ENCODE results near the gene SUSD1. TPM values are rescaled to one million over a fixed set of nuclear protein-coding genes. Genes with fewer than 3 reads are reported as not detected.

The SUSD1 gene
- total and polyA plus RNA-seq, 3 experiments from 2014 or later, result 5.0 to 18.1 (median 5.3) TPM

DNA sequence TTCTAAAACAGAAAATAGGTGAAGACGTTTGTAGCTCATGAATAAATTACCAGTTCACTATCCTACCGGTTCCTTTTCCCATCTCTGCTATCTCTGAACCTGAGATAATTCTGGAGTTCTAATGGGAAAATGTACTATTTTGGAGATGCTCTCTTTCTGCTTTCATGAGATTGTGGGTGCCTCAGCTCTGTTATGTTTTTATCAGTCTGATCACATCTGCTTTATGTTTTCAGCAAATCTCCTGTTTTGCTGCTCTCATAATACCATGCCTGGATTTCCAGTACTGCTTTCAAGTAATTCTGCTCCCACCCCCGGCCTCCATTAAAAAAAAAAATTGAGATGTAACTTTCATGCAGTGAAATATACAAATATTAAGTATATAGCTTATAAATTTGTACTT is 9.1 kb upstream of the SUSD1 start:
- H3K27ac ChIP-seq (ENCODE audit: low read depth, low read length), result no peak overlapping the region
- H3K36me3 ChIP-seq (ENCODE audit: insufficient read depth, low read length), result no peaks in the 10 kb centered on the region
- ChIA-PET POLR2A (no interaction called here), CTCF (interaction anchor here (0.8 to 1.2 kb wide), 2 partner anchors 8 to 153 kb away, joined by 3 read pairs; no protein-coding TSS in a partner anchor)
- H3K36me3 Mint-ChIP-seq, result no peaks in the 10 kb centered on the region
- H3K27ac Mint-ChIP-seq, result no peak overlapping the region
- no peak for DNase-seq
- no peak overlapping the region for H3K4me3 ChIP-seq (ENCODE audit: low read length)
- peaks cover 0 to 2% (median 0%) of the 10 kb centered on the region in 5 donors for H3K9me3 Mint-ChIP-seq
- H3K4me1 Mint-ChIP-seq, result peaks cover 19 to 31% (median 26%) of the 10 kb centered on the region in 3 donors
- H3K27me3 Mint-ChIP-seq, result peaks cover 0 to 2% of the 10 kb centered on the region in 2 donors
- H3K4me1 ChIP-seq (ENCODE audit: insufficient read depth, low read length), result peaks cover 22% of the 10 kb centered on the region
- no peaks in the 10 kb centered on the region for H3K9me3 ChIP-seq (ENCODE audit: low read length)
- no peak overlapping the region for H3K4me3 Mint-ChIP-seq
- no peaks in the 10 kb centered on the region for H3K27me3 ChIP-seq (ENCODE audit: insufficient read depth, low read length, poor library complexity, severe bottlenecking)

- DNase-seq, result peak; percentile 5 to 69 (median 43)
- Histone ChIP-seq H3K4me3 (ENCODE audit: low read length) (peak overlapping the region; percentile 2), H3K27ac (ENCODE audit: low read depth, low read length) (peak overlapping the region; percentile 70), H3K4me1 (ENCODE audit: insufficient read depth, low read length) (peaks cover 45% of the 10 kb centered on the region), H3K9me3 (ENCODE audit: low read length) (no peaks in the 10 kb centered on the region), H3K27me3 (ENCODE audit: insufficient read depth, low read length, poor library complexity, severe bottlenecking) (no peaks in the 10 kb centered on the region), H3K36me3 (ENCODE audit: insufficient read depth, low read length) (no peaks in the 10 kb centered on the region)
- Mint-ChIP-seq H3K27ac (peak overlapping the region; percentile 47 to 88 (median 71)), H3K27me3 (peaks cover 0 to 1% of the 10 kb centered on the region in 2 donors), H3K9me3 (peaks cover 0 to 2% (median 0%) of the 10 kb centered on the region in 5 donors), H3K36me3 (no peaks in the 10 kb centered on the region), H3K4me1 (peaks cover 49 to 66% (median 60%) of the 10 kb centered on the region in 3 donors), H3K4me3 (peak overlapping the region; percentile 18 to 69 (median 60))
- ChIA-PET CTCF (interaction anchor here (1.1 kb wide), 1 partner anchor 31 kb away, joined by 3 read pairs; no protein-coding TSS in a partner anchor), POLR2A (no interaction called here)
Measured at GRCh38 chr9:112180387-112180881, 5.3 kb upstream of the SUSD1 start.

DNA sequence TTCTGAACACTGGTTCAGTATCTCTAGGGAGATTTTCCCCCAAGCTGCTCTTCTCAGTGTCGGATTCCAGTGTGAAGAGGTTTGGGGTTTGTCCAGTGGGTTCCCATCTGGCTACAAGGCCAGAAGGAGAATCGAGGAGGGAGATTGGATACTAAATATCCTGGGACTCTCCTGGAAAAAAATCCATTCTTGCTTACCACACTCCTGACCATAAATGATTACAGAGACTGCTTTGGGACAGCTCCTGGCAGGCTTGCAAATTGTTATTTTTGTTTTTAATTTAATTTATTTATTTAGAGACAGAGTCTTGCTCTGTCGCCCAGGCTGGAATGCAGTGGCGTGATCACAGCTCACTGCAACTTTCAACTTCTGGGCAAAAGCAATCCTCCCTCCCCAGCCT is 4.7 kb upstream of the SUSD1 start:
- POLR2A ChIA-PET, result interaction anchor here (0.7 kb wide), 1 partner anchor 140 kb away, joined by 4 read pairs; no protein-coding TSS in a partner anchor
- H3K4me1 ChIP-seq (ENCODE audit: insufficient read depth, low read length), result peaks cover 48% of the 10 kb centered on the region
- DNase-seq, result no peak
- no peaks in the 10 kb centered on the region for H3K9me3 ChIP-seq (ENCODE audit: low read length)
- H3K36me3 Mint-ChIP-seq, result no peaks in the 10 kb centered on the region
- peaks cover 0 to 1% of the 10 kb centered on the region in 2 donors for H3K27me3 Mint-ChIP-seq
- H3K4me3 ChIP-seq (ENCODE audit: low read length), result no peak overlapping the region
- peaks cover 0 to 2% (median 0%) of the 10 kb centered on the region in 5 donors for H3K9me3 Mint-ChIP-seq
- CTCF ChIA-PET, result no interaction called here
- peak overlapping the region in 4 of 8 donors; percentile 17 to 61 (median 29) for H3K27ac Mint-ChIP-seq
- H3K4me1 Mint-ChIP-seq, result peaks cover 51 to 68% (median 63%) of the 10 kb centered on the region in 3 donors
- peak overlapping the region; percentile 61 for H3K27ac ChIP-seq (ENCODE audit: low read depth, low read length)
- peak overlapping the region in 4 of 7 donors; percentile 21 to 65 (median 40) for H3K4me3 Mint-ChIP-seq
- no peaks in the 10 kb centered on the region for H3K36me3 ChIP-seq (ENCODE audit: insufficient read depth, low read length)
- no peaks in the 10 kb centered on the region for H3K27me3 ChIP-seq (ENCODE audit: insufficient read depth, low read length, poor library complexity, severe bottlenecking)

GRCh38 chr9:112176524-112176923 is 1.4 kb upstream of the SUSD1 start:
- Histone ChIP-seq H3K4me1 (ENCODE audit: insufficient read depth, low read length) (peaks cover 72% of the 10 kb centered on the region), H3K27me3 (ENCODE audit: insufficient read depth, low read length, poor library complexity, severe bottlenecking) (no peaks in the 10 kb centered on the region), H3K4me3 (ENCODE audit: low read length) (no peak overlapping the region), H3K27ac (ENCODE audit: low read depth, low read length) (no peak overlapping the region), H3K9me3 (ENCODE audit: low read length) (no peaks in the 10 kb centered on the region), H3K36me3 (ENCODE audit: insufficient read depth, low read length) (no peaks in the 10 kb centered on the region)
- H3K27ac Mint-ChIP-seq, result peak overlapping the region; percentile 75 to 97 (median 92)
- CTCF ChIA-PET, result interaction anchor here (0.8 to 2.1 kb wide), 5 partner anchors 8 to 157 kb away, joined by 3 to 8 read pairs (median 4); partner anchors contain the start of gene PTBP3
- POLR2A ChIA-PET, result interaction anchor here (0.5 to 3.7 kb wide), 4 partner anchors 21 to 651 kb away, joined by 3 to 33 read pairs (median 4); partner anchors contain the start of genes HSDL2, PTBP3 and ZNF483
- peaks cover 0 to 8% (median 4%) of the 10 kb centered on the region in 3 donors for H3K36me3 Mint-ChIP-seq
- DNase-seq, result peak; percentile 18 to 65 (median 29)
- peaks cover 79 to 91% (median 89%) of the 10 kb centered on the region in 3 donors for H3K4me1 Mint-ChIP-seq
- no peaks in the 10 kb centered on the region for H3K9me3 Mint-ChIP-seq
- peak overlapping the region; percentile 63 to 87 (median 81) for H3K4me3 Mint-ChIP-seq
- H3K27me3 Mint-ChIP-seq, result peaks cover 0 to 3% of the 10 kb centered on the region in 2 donors

GRCh38 chr9:112175796-112176315 is 759 bp upstream of the SUSD1 start:
- Histone ChIP-seq H3K4me1 (ENCODE audit: insufficient read depth, low read length) (peaks cover 72% of the 10 kb centered on the region), H3K36me3 (ENCODE audit: insufficient read depth, low read length) (no peaks in the 10 kb centered on the region), H3K9me3 (ENCODE audit: low read length) (no peaks in the 10 kb centered on the region), H3K27me3 (ENCODE audit: insufficient read depth, low read length, poor library complexity, severe bottlenecking) (no peaks in the 10 kb centered on the region), H3K27ac (ENCODE audit: low read depth, low read length) (peak overlapping the region; percentile 70), H3K4me3 (ENCODE audit: low read length) (peak overlapping the region; percentile 35)
- Mint-ChIP-seq H3K4me3 (peak overlapping the region; percentile 63 to 87 (median 81)), H3K36me3 (peaks cover 0 to 8% (median 4%) of the 10 kb centered on the region in 3 donors), H3K9me3 (no peaks in the 10 kb centered on the region), H3K27ac (peak overlapping the region; percentile 75 to 97 (median 92)), H3K4me1 (peaks cover 76 to 89% (median 89%) of the 10 kb centered on the region in 3 donors), H3K27me3 (peaks cover 0 to 2% of the 10 kb centered on the region in 2 donors)
- DNase-seq, result peak in 1 of 5 donors; percentile 4
- ChIA-PET CTCF (interaction anchor here (1.0 to 2.1 kb wide), 4 partner anchors 9 to 158 kb away, joined by 3 to 8 read pairs (median 4); partner anchors contain the start of gene PTBP3), POLR2A (interaction anchor here (0.5 to 3.7 kb wide), 3 partner anchors 157 to 651 kb away, joined by 3 to 33 read pairs (median 5); partner anchors contain the start of genes HSDL2, PTBP3 and ZNF483)

DNA sequence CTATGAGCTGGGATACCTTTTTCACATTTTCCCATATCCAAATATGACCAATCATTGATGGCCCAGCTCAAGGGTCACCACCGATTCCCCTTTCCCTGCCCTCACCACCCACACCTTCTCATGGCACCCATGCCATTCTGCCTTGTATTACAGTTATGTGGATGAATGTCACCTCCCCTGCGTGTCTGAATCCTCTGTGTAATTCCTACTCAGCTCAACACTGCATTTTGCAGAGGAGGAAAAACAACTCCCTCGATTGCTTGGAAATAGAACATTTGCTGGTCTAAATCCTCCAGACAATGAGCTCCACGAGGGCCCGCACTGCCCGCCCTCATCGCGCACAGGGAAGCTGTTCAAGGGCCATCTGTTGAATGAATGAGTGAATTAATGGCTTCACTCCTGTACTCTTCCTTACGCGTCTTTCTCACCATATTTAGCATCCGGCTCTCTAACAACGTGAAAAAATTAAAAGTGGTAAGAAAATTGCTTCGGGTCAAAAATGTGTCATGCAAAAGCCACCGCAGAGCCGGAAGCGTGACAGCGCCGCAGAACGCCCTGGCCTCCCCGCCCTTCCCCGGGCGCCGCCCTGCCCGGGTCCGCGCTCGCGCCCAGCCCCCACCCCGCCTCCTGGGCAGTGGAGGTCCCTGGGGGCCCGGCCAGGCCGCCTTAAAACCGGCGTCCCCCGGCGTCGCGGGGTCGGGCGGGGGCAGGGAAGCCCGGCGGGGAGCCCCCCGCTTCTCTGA is 704 bp downstream of the SUSD1 start:
- peaks cover 58% of the 10 kb centered on the region for H3K4me1 ChIP-seq (ENCODE audit: insufficient read depth, low read length)

GRCh38 chr9:112173489-112174221 is 1.4 kb downstream of the SUSD1 start:
- no peaks in the 10 kb centered on the region for H3K9me3 ChIP-seq (ENCODE audit: low read length)
- peak overlapping the region; percentile 55 for H3K27ac ChIP-seq (ENCODE audit: low read depth, low read length)
- peaks cover 65% of the 10 kb centered on the region for H3K4me1 ChIP-seq (ENCODE audit: insufficient read depth, low read length)
- Mint-ChIP-seq H3K9me3 (no peaks in the 10 kb centered on the region), H3K36me3 (peaks cover 4 to 8% (median 5%) of the 10 kb centered on the region in 3 donors), H3K27me3 (peaks cover 0 to 2% of the 10 kb centered on the region in 2 donors), H3K27ac (peak overlapping the region; percentile 43 to 97 (median 92)), H3K4me3 (peak overlapping the region; percentile 87 to 95 (median 91)), H3K4me1 (peaks cover 76 to 93% (median 89%) of the 10 kb centered on the region in 3 donors)
- ChIA-PET POLR2A (interaction anchor here (1.0 to 3.7 kb wide), 2 partner anchors 9 to 159 kb away, joined by 4 to 33 read pairs; partner anchors contain the start of gene PTBP3), CTCF (interaction anchor here (1.0 to 2.1 kb wide), 3 partner anchors 15 to 61 kb away, joined by 3 to 7 read pairs (median 6); no protein-coding TSS in a partner anchor)
- no peaks in the 10 kb centered on the region for H3K36me3 ChIP-seq (ENCODE audit: insufficient read depth, low read length)
- DNase-seq, result no peak
- H3K27me3 ChIP-seq (ENCODE audit: insufficient read depth, low read length, poor library complexity, severe bottlenecking), result no peaks in the 10 kb centered on the region
- H3K4me3 ChIP-seq (ENCODE audit: low read length), result peak overlapping the region; percentile 81

More for the DNA sequence above, 704 bp downstream of the SUSD1 start:
- Histone ChIP-seq H3K27ac (ENCODE audit: low read depth, low read length) (peak overlapping the region; percentile 55), H3K27me3 (ENCODE audit: insufficient read depth, low read length, poor library complexity, severe bottlenecking) (no peaks in the 10 kb centered on the region), H3K9me3 (ENCODE audit: low read length) (no peaks in the 10 kb centered on the region), H3K36me3 (ENCODE audit: insufficient read depth, low read length) (no peaks in the 10 kb centered on the region), H3K4me3 (ENCODE audit: low read length) (peak overlapping the region; percentile 81)
- peaks cover 0 to 2% of the 10 kb centered on the region in 2 donors for H3K27me3 Mint-ChIP-seq
- no peaks in the 10 kb centered on the region for H3K9me3 Mint-ChIP-seq
- CTCF ChIA-PET, result interaction anchor here (1.0 to 2.1 kb wide), 4 partner anchors 16 to 159 kb away, joined by 3 to 8 read pairs (median 6); partner anchors contain the start of gene PTBP3
- POLR2A ChIA-PET, result interaction anchor here (1.0 to 3.7 kb wide), 2 partner anchors 10 to 158 kb away, joined by 4 to 33 read pairs; partner anchors contain the start of gene PTBP3
- DNase-seq, result peak; percentile 57 to 84 (median 68)
- peak overlapping the region; percentile 87 to 95 (median 91) for H3K4me3 Mint-ChIP-seq
- H3K4me1 Mint-ChIP-seq, result peaks cover 70 to 89% (median 85%) of the 10 kb centered on the region in 3 donors
- peak overlapping the region; percentile 77 to 97 (median 92) for H3K27ac Mint-ChIP-seq
- H3K36me3 Mint-ChIP-seq, result peaks cover 4 to 8% (median 5%) of the 10 kb centered on the region in 3 donors

Data from CD8-positive, alpha-beta memory T cell (primary cell).